PC-9 (cell line): ENCODE measurements around the gene PCMTD2. TPM values are rescaled to one million over a fixed set of nuclear protein-coding genes. Genes with fewer than 3 reads are reported as not detected.

Experiments used
- BruUV-seq: library from RNA; stranded (reverse); fragments of 400-500 nt; replicated peaks from 2 replicates; lab custom pipeline; 2021; lab: Mats Ljungman, UMichigan
- CTCF ChIA-PET: fragments of 300-600 bp; sonication (Branson Sonifier 250); formaldehyde crosslinking; loops from one replicate; lab custom pipeline; 2022; ENCODE audit warnings: antibody characterized with exemption; lab: Charles Lee
- POLR2A ChIA-PET: fragments of 300-600 bp; sonication (Branson Sonifier 250); formaldehyde crosslinking; loops from one replicate; lab custom pipeline; 2022; ENCODE audit warnings: antibody characterized with exemption; ENCODE audit not compliant: unreplicated experiment; lab: Charles Lee
- DNase-seq, 2 experiments: peaks; one replicate each; pipeline versions ENCODE4 v3.0.0 to v3.0.0-alpha.2; 2015 to 2022; ENCODE audit warnings: mixed read lengths in 1 of 2
- H2AFZ ChIP-seq: fragments of 200-600 bp; sonication (generic); 2 replicates; pipeline ENCODE4 v1.8.1; 2017; ENCODE audit warnings: antibody characterized with exemption
- H3F3A ChIP-seq: fragments of 200-600 bp; sonication (generic); 2 replicates; pipeline ENCODE4 v1.8.1; 2017; ENCODE audit warnings: antibody characterized with exemption, mild to moderate bottlenecking, low read depth; ENCODE audit not compliant: insufficient read depth
- H3K27ac ChIP-seq: fragments of 200-600 bp; sonication (generic); 2 replicates; pipeline ENCODE4 v1.6.1; 2016; ENCODE audit warnings: mixed run types
- H3K27me3 ChIP-seq: fragments of 200-600 bp; sonication (generic); 2 replicates; pipeline ENCODE4 v1.6.1; 2016; ENCODE audit warnings: low read depth, mixed run types; ENCODE audit not compliant: insufficient read depth
- H3K36me3 ChIP-seq: fragments of 200-600 bp; sonication (generic); 2 replicates; pipeline ENCODE4 v1.6.1; 2016; ENCODE audit warnings: low read depth, mixed run types
- H3K4me1 ChIP-seq: fragments of 200-600 bp; sonication (generic); replicated peaks from 2 replicates; pipeline ENCODE4 v1.6.1; 2016; ENCODE audit warnings: mixed run types; ENCODE audit not compliant: insufficient read depth
- H3K4me2 ChIP-seq: fragments of 200-600 bp; sonication (generic); 2 replicates; pipeline ENCODE4 v1.6.1; 2017; ENCODE audit warnings: mixed run types
- H3K4me3 ChIP-seq: fragments of 200-600 bp; sonication (generic); 2 replicates; pipeline ENCODE4 v1.6.1; 2016; ENCODE audit warnings: mixed run types
- H3K79me2 ChIP-seq: fragments of 200-600 bp; sonication (generic); 2 replicates; pipeline ENCODE4 v1.6.1; 2017; ENCODE audit warnings: low read depth, mixed run types
- H3K9me2 ChIP-seq: fragments of 200-600 bp; sonication (generic); 2 replicates; pipeline ENCODE4 v1.8.1; 2017; ENCODE audit warnings: mild to moderate bottlenecking; ENCODE audit not compliant: insufficient read depth
- H3K9me3 ChIP-seq: fragments of 200-600 bp; sonication (generic); 2 replicates; pipeline ENCODE4 v1.8.1; 2016; ENCODE audit warnings: low read depth; ENCODE audit not compliant: insufficient read depth
- H4K20me1 ChIP-seq: fragments of 200-600 bp; sonication (generic); 2 replicates; pipeline ENCODE4 v1.8.1; 2017; ENCODE audit not compliant: insufficient read depth
- CTCF ChIP-seq: fragments of 200-600 bp; sonication (generic); conservative IDR thresholded peaks from 2 replicates; pipeline ENCODE4 v1.6.1; 2017; ENCODE audit warnings: mixed run types, antibody characterized with exemption, mild to moderate bottlenecking, moderate library complexity
- EZH2 ChIP-seq: fragments of 200-600 bp; sonication (generic); IDR thresholded peaks from 2 replicates; pipeline ENCODE4 v1.8.0; 2017; ENCODE audit warnings: antibody characterized with exemption, low read depth
- intact Hi-C: fragments of 100-400 bp; cut with micrococcal nuclease; formaldehyde crosslinking; loops from one replicate; pipeline ENCODE4 v1.10.0; 2022; ENCODE audit not compliant: unreplicated experiment
- total RNA-seq: library from RNA; stranded (reverse); gene quantifications from 2 replicates; pipeline ENCODE4 v1.2.3, GENCODE V29; 2021

PCMTD2 gene
- total RNA-seq, 1 experiment from 2014 or later, result 86.5 TPM

- H3K79me2 ChIP-seq, result peaks cover 28% of the 10 kb centered on the region
- H3F3A ChIP-seq, result no peaks in the 10 kb centered on the region
- no peak overlapping the region for H3K4me2 ChIP-seq
- H4K20me1 ChIP-seq, result peaks cover 7% of the 10 kb centered on the region; the same call in 1 of the 2 replicates
- peaks cover 9% of the 10 kb centered on the region for H3K4me1 ChIP-seq
- intact Hi-C loops, result no loop called here
- H3K36me3 ChIP-seq, result no peaks in the 10 kb centered on the region
- H2AFZ ChIP-seq, result no peak overlapping the region
- H3K4me3 ChIP-seq, result no peak overlapping the region
- no peak for TF ChIP-seq CTCF
- no peak for TF ChIP-seq EZH2
- no peak overlapping the region for H3K27ac ChIP-seq
- no peak for DNase-seq
- H3K27me3 ChIP-seq, result no peaks in the 10 kb centered on the region
- H3K9me3 ChIP-seq, result no peaks in the 10 kb centered on the region
- ChIA-PET POLR2A (no interaction called here), CTCF (no interaction called here)
- no TSS peak for BruUV-seq
- no peaks in the 10 kb centered on the region for H3K9me2 ChIP-seq
Observed at GRCh38 chr20:64261138-64261537, 5.6 kb downstream of the PCMTD2 start.

GRCh38 chr20:64264091-64264490 is 8.5 kb downstream of the PCMTD2 start:
- Histone ChIP-seq H3K79me2 (no peaks in the 10 kb centered on the region), H3K9me2 (no peaks in the 10 kb centered on the region)

GRCh38 chr20:64265201-64265600 is 9.7 kb downstream of the PCMTD2 start:
- Histone ChIP-seq H3K9me2 (no peaks in the 10 kb centered on the region), H4K20me1 (0 out of 2 replicates have a peak, but pooled peaks cover 4% of the 10 kb centered on the region), H3K27me3 (no peaks in the 10 kb centered on the region), H3F3A (no peaks in the 10 kb centered on the region), H3K9me3 (no peaks in the 10 kb centered on the region), H3K4me3 (no peak overlapping the region), H3K4me1 (no peaks in the 10 kb centered on the region), H3K79me2 (no peaks in the 10 kb centered on the region), H3K36me3 (no peaks in the 10 kb centered on the region), H3K4me2 (no peak overlapping the region), H2AFZ (no peak overlapping the region), H3K27ac (no peak overlapping the region)
- intact Hi-C loops, result no loop called here
- TF ChIP-seq CTCF (no peak), EZH2 (no peak)
- CTCF ChIA-PET, result no interaction called here
- POLR2A ChIA-PET, result no interaction called here
- BruUV-seq, result no TSS peak
- no peak for DNase-seq

More at GRCh38 chr20:64264091-64264490, 8.5 kb downstream of the PCMTD2 start:
- H3K36me3 ChIP-seq, result no peaks in the 10 kb centered on the region
- no peak overlapping the region for H3K4me2 ChIP-seq
- no peak for TF ChIP-seq CTCF
- no peak for TF ChIP-seq EZH2
- no peaks in the 10 kb centered on the region for H3K27me3 ChIP-seq
- no peaks in the 10 kb centered on the region for H3F3A ChIP-seq
- H2AFZ ChIP-seq, result no peak overlapping the region
- no TSS peak for BruUV-seq
- ChIA-PET CTCF (no interaction called here), POLR2A (no interaction called here)
- H3K27ac ChIP-seq, result no peak overlapping the region
- H3K9me3 ChIP-seq, result no peaks in the 10 kb centered on the region
- no peaks in the 10 kb centered on the region for H3K4me1 ChIP-seq
- H4K20me1 ChIP-seq, result no peaks in the 10 kb centered on the region
- no peak for DNase-seq
- intact Hi-C loops, result no loop called here
- H3K4me3 ChIP-seq, result no peak overlapping the region
